Kidney epithelial cell (primary cell): Measurements from ENCODE around the gene RAB4B. TPM values are rescaled to one million over a fixed set of nuclear protein-coding genes. Genes with fewer than 3 reads are reported as not detected.

ENCODE experiments used
- DNase-seq: peaks from one replicate; pipeline ENCODE4 v3.0.0-alpha.2; 2010; ENCODE audit warnings: low read depth
- H3K27me3 ChIP-seq: 2 replicates; pipeline ENCODE4 v1.6.0; 2011; ENCODE audit warnings: low read length; ENCODE audit not compliant: control insufficient read depth, insufficient read depth
- H3K36me3 ChIP-seq: 2 replicates; pipeline ENCODE4 v1.5.1; 2011; ENCODE audit warnings: low read length; ENCODE audit not compliant: control insufficient read depth, insufficient read depth
- H3K4me3 ChIP-seq: 2 replicates; pipeline ENCODE4 v1.5.1; 2011; ENCODE audit warnings: low read depth, mild to moderate bottlenecking, control low read depth, low read length
- CTCF ChIP-seq: IDR thresholded peaks from 2 replicates; pipeline ENCODE4 v1.5.1; 2011; ENCODE audit warnings: mild to moderate bottlenecking, moderate library complexity, low read length, control low read depth, inconsistent platforms; ENCODE audit not compliant: insufficient read depth, poor library complexity, severe bottlenecking
- total RNA-seq: library from RNA; depleted of rRNA; stranded (reverse); fragments of >200 nt; gene quantifications from 2 replicates; pipeline ENCODE4 v1.2.3, GENCODE V29; 2015

Gene RAB4B
- total RNA-seq, 1 donor from 2014 or later = 23.0 TPM

DNA sequence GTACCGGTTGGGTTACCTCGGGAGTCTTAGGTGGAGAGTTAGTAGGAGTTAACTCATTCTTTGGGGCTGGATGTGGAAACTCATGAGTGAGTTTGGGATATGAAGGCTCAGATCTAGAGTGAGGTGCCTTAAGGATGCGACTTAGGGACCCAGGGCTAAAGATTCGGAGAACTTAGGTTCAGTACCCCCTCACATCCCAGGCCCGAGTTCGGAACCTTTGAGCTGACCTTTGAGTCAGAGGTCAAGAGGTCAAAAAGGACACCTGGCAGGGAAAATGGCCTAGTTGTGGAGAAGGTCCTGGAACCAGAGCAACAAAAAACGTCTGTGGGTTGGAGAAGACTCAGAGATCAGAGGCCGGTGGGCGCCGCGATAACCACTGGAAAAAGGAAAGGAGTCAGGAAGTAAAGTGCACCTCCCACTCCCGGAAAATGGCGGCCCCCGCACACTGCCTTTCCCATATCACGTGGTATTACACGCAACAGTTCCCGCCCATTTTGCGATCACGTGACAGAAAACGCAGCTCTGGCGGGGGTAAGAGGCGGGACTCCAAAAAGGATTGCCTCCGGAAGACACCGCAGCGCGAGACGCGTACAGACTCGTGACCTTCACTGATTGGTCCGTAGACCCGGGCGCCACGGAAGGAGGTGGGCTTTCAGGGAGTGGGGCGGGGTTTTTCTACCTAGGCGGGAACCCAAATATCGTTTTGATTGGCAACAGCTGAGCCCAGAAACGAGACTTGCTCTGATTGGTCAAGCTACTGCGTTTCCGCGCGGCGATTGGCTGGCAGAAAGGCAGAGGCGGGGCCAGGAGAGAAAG is 27.8 kb upstream of the RAB4B start, which contains the start of gene ACTMAP:
TSS of gene ACTMAP (minus strand) at position 420 of the 816 bp plus-strand sequence. CDS start 674 bp downstream, outside the sequence.
- peak; percentile 96 for DNase-seq
- TF ChIP-seq CTCF = no peak
- Histone ChIP-seq H3K36me3 (peaks cover 1% of the 10 kb centered on the region), H3K27me3 (no peaks in the 10 kb centered on the region), H3K4me3 (peak within 1 kb of the TSS; percentile 95)

DNA sequence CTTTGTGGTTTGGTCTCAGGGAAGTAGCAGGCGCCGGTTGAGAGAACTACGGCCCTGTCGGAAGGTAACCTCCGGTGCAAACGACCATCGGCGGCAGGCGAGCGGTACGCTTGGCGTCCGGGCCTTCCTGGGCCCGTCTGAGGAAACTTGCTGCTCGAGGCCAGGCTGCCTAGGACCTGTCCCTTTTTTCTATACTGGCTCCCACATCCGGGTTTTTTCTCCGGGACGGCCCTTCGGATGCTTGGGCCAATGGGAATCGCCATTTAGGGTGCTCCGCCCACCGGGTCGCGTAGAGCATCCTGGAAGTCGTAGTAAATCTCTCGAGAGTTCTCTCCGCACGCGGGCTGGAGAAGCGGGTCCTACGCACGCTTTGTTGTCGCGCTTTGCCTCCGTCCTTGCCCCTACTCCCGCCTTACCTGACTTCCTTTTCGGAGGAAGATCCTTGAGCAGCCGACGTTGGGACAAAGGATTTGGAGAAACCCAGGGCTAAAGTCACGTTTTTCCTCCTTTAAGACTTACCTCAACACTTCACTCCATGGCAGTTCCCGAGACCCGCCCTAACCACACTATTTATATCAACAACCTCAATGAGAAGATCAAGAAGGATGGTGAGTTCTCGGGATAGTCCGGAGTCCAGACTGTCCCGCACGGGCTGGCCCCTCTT is 27.0 kb upstream of the RAB4B start, which contains the start of gene SNRPA:
TSS of gene SNRPA (plus strand) at position 330 of the 664 bp plus-strand sequence. CDS start at position 536, 206 bp downstream.
- peak within 1 kb of the TSS; percentile 95 for H3K4me3 ChIP-seq
- H3K36me3 ChIP-seq = peaks cover 1% of the 10 kb centered on the region
- DNase-seq = peak; percentile 92
- no peak for TF ChIP-seq CTCF
- H3K27me3 ChIP-seq = no peaks in the 10 kb centered on the region

- TF ChIP-seq CTCF = no peak
- Histone ChIP-seq H3K4me3 (peak overlapping the region; percentile 95), H3K27me3 (no peaks in the 10 kb centered on the region), H3K36me3 (peaks cover 3% of the 10 kb centered on the region)
- no peak for DNase-seq
Measured at GRCh38 chr19:40752257-40752781, 25.7 kb upstream of the RAB4B start.

DNA sequence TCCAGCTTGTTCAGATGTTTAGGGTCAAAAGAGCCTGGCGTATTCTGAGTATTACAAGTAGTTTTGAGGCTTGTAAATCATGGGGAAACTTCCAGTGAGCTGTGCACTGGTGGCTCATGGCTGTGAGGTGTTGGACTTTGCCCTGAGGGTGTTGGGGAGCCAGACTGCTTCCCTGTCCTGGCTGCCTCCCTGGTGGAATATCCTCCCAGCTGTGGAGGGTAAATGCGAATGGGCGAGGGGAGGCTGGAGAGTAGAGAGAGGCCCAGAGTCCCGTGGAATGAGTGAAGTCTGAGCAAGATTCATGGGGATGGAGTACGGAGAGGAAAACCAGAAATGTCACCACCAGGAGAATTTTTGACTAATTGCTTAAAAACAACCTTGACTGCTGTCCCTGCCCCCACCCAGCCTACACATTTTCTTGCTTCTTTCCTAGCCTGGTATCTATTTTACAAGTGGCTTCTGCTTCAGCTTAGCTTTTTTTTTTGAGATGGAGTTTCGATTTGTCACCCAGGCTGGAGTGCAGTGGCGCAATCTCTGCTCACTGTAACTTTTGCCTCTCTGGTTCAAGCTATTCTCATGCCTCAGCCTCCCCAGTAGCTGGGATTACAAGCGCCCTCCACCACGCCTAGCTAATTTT is 23.3 kb upstream of the RAB4B start:
- H3K4me3 ChIP-seq = no peak overlapping the region
- no peak for DNase-seq
- TF ChIP-seq CTCF = no peak

DNA sequence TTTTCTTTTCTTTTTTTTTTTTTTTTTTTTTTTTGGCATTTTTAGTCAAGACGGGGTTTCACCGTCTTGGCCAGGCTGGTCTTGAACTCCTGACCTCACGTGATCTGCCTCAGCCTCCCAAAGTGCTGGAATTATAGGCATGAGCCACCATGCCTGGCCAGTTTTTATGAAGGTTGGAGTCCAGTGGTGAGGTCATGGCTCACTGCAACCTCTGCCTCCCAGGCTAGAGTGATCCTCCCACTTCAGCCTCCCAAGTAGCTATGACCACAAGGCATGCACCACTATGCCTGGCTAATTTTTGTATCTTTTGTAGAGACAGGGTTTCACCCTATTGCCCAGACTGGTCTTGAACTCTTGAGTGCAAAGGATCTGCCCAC is 22.8 kb upstream of the RAB4B start:
- Histone ChIP-seq H3K4me3 (no peak overlapping the region), H3K36me3 (peaks cover 3% of the 10 kb centered on the region), H3K27me3 (no peaks in the 10 kb centered on the region)
- TF ChIP-seq CTCF = no peak
- DNase-seq = no peak

More for the DNA sequence above, 23.3 kb upstream of the RAB4B start:
- Histone ChIP-seq H3K27me3 (no peaks in the 10 kb centered on the region), H3K36me3 (peaks cover 3% of the 10 kb centered on the region)
